ENCODE results near the gene OOSP3. TPM values are rescaled to one million over a fixed set of nuclear protein-coding genes. Genes with fewer than 3 reads are reported as not detected.

OOSP3 gene
- total RNA-seq, 1 experiment from 2014 or later, result not detected

GRCh38 chr11:59943997-59944714 lies 65.6 kb downstream of the OOSP3 start:
- no peak for DNase-seq (ENCODE audit: low read depth)

- DNase-seq (ENCODE audit: low read depth), result no peak
Measured at GRCh38 chr11:59944720-59945119, 66.1 kb downstream of the OOSP3 start.

Other genes starting within 250 kb of the OOSP3 start
- 21.3 and 23.1 TPM in 2 replicates for gene PATL1, start 209.7 kb upstream of the OOSP3 start, total RNA-seq (2014; rRNA removed)
- gene OR10V1, start 164.9 kb upstream of the OOSP3 start, total RNA-seq (2014; rRNA removed), result not detected in 2 replicates
- gene STX3, start 123.4 kb upstream of the OOSP3 start, total RNA-seq (2014; rRNA removed), result 11.9 and 16.9 TPM in 2 replicates
- 39.6 and 48.0 TPM in 2 replicates for gene MRPL16, start 68.0 kb upstream of the OOSP3 start, total RNA-seq (2014; rRNA removed)
- not detected in 2 replicates for gene CBLIF, start 33.3 kb upstream of the OOSP3 start, total RNA-seq (2014; rRNA removed)
- not detected in 2 replicates for gene TCN1, start 12.3 kb upstream of the OOSP3 start, total RNA-seq (2014; rRNA removed)
- not detected in 2 replicates for gene OOSP1, start 59.6 kb downstream of the OOSP3 start, total RNA-seq (2014; rRNA removed)
- gene OOSP4A, start 85.3 kb downstream of the OOSP3 start, total RNA-seq (2014; rRNA removed), result not detected in 2 replicates
- not detected in 2 replicates for gene OOSP4B, start 138.4 kb downstream of the OOSP3 start, total RNA-seq (2014; rRNA removed)
- gene OOSP2, start 161.6 kb downstream of the OOSP3 start, total RNA-seq (2014; rRNA removed), result not detected in 2 replicates
- not detected in 2 replicates for gene MS4A3, start 177.9 kb downstream of the OOSP3 start, total RNA-seq (2014; rRNA removed)
- gene MS4A2, start 209.9 kb downstream of the OOSP3 start, total RNA-seq (2014; rRNA removed), result not detected in 2 replicates

Data from LHCN-M2 (cell line).